Endodermal cell (in vitro differentiated cells): ENCODE results near the gene ARHGAP10. TPM values are rescaled to one million over a fixed set of nuclear protein-coding genes. Genes with fewer than 3 reads are reported as not detected.

Source experiments
- DNase-seq: peaks from one replicate; pipeline ENCODE4 v3.0.0-alpha.2; 2017
- H3K27ac ChIP-seq: 2 replicates; pipeline ENCODE4 v1.5.1; 2013; ENCODE audit warnings: mild to moderate bottlenecking, low read depth, low read length, moderate library complexity
- H3K27me3 ChIP-seq: 2 replicates; pipeline ENCODE4 v1.6.1; 2013; ENCODE audit warnings: mild to moderate bottlenecking, low read length, moderate library complexity; ENCODE audit not compliant: insufficient read depth, control insufficient read depth, poor library complexity, severe bottlenecking
- H3K36me3 ChIP-seq: 2 replicates; pipeline ENCODE4 v1.7.0; 2013; ENCODE audit warnings: mild to moderate bottlenecking, low read length, moderate library complexity; ENCODE audit not compliant: control insufficient read depth, insufficient read depth
- H3K4me1 ChIP-seq: one replicate; pipeline ENCODE4 v1.7.0; 2013; ENCODE audit warnings: low read length; ENCODE audit not compliant: control insufficient read depth, insufficient read depth
- H3K4me3 ChIP-seq: 2 replicates; pipeline ENCODE4 v1.5.1; 2013; ENCODE audit warnings: mild to moderate bottlenecking, low read length, moderate library complexity
- H3K9ac ChIP-seq: 2 replicates; pipeline ENCODE4 v1.6.1; 2013; ENCODE audit warnings: mild to moderate bottlenecking, low read length, moderate library complexity; ENCODE audit not compliant: poor library complexity, severe bottlenecking; ENCODE audit errors: extremely low read depth
- H3K9me3 ChIP-seq: 2 replicates; pipeline ENCODE4 v1.6.1; 2013; ENCODE audit warnings: mild to moderate bottlenecking, low read length, moderate library complexity; ENCODE audit not compliant: control insufficient read depth
- H3K27ac Mint-ChIP-seq: 2 replicates; pipeline ENCODE4 v1.8.0; 2020; ENCODE audit warnings: mixed read lengths
- H3K27me3 Mint-ChIP-seq: 2 replicates; pipeline ENCODE4 v1.8.0; 2021; ENCODE audit warnings: mild to moderate bottlenecking, mixed read lengths; ENCODE audit not compliant: insufficient read depth
- H3K36me3 Mint-ChIP-seq: 2 replicates; pipeline ENCODE4 v1.8.0; 2020; ENCODE audit warnings: low read depth, mixed read lengths
- H3K4me1 Mint-ChIP-seq: 2 replicates; pipeline ENCODE4 v1.8.0; 2020; ENCODE audit warnings: mixed read lengths
- H3K4me3 Mint-ChIP-seq: 2 replicates; pipeline ENCODE4 v1.8.0; 2020; ENCODE audit warnings: mild to moderate bottlenecking, moderate library complexity, mixed read lengths
- H3K9me3 Mint-ChIP-seq: 2 replicates; pipeline ENCODE4 v1.8.0; 2020; ENCODE audit warnings: mild to moderate bottlenecking, mixed read lengths
- CTCF ChIP-seq: fragments of 200-600 bp; sonication (generic); conservative IDR thresholded peaks from 2 replicates; pipeline ENCODE4 v1.5.0; 2021; ENCODE audit warnings: antibody characterized with exemption, mild to moderate bottlenecking
- WGBS, 2 experiments: methylation state at CpG; one replicate each; pipeline versions ENCODE4 v1.1.5 to v1.1.7; 2013; ENCODE audit warnings: missing lambda C conversion rate in 2 of 2, mixed read lengths in 1 of 2; ENCODE audit not compliant: insufficient coverage in 1 of 2, insufficient read length in 1 of 2; 5-methylcytosine and 5-hydroxymethylcytosine counted together
- total RNA-seq, 2 donors: library from RNA; stranded (reverse); fragmentation: NEBNext Ultra II Directional in 1 of 2; extraction: Animal tissue kit (Norgen Biotek cat#: 25700) in 1 of 2; gene quantifications; 2 replicates in 1 of 2; 3 replicates in 1 of 2; pipeline ENCODE4 v1.2.1, GENCODE V29; 2021

Gene ARHGAP10
- total RNA-seq, 2 donors from 2014 or later: 9.1 to 11.8 TPM

- Histone ChIP-seq H3K4me3 (no peak overlapping the region), H3K27me3 (no peaks in the 10 kb centered on the region), H3K9ac (no peak overlapping the region), H3K36me3 (peaks cover 7% of the 10 kb centered on the region), H3K4me1 (peaks cover 10% of the 10 kb centered on the region), H3K27ac (no peak overlapping the region), H3K9me3 (peaks cover under 1% of the 10 kb centered on the region)
- no peak for TF ChIP-seq CTCF
- DNase-seq: peak; percentile 77
- peaks cover 2% of the 10 kb centered on the region for H3K9me3 Mint-ChIP-seq
- H3K27ac Mint-ChIP-seq: peak overlapping the region; percentile 15
- no peak overlapping the region for H3K4me3 Mint-ChIP-seq
- 82 to 88% methylated on average over 9 to 13 of the region's 13 CpGs for WGBS, 2 experiments
- H3K4me1 Mint-ChIP-seq: peaks cover 32% of the 10 kb centered on the region
- H3K36me3 Mint-ChIP-seq: peaks cover 12% of the 10 kb centered on the region
- no peaks in the 10 kb centered on the region for H3K27me3 Mint-ChIP-seq
Observed at GRCh38 chr4:148068065-148068911, 336.4 kb downstream of the ARHGAP10 start.

GRCh38 chr4:148069086-148069894, 337.4 kb downstream of the ARHGAP10 start:
- Mint-ChIP-seq H3K4me3 (no peak overlapping the region), H3K27me3 (no peaks in the 10 kb centered on the region), H3K36me3 (peaks cover 20% of the 10 kb centered on the region), H3K4me1 (peaks cover 32% of the 10 kb centered on the region), H3K27ac (no peak overlapping the region), H3K9me3 (peaks cover 12% of the 10 kb centered on the region)
- Histone ChIP-seq H3K36me3 (peaks cover 7% of the 10 kb centered on the region), H3K9me3 (peaks cover 10% of the 10 kb centered on the region), H3K9ac (no peak overlapping the region), H3K27me3 (no peaks in the 10 kb centered on the region), H3K4me1 (peaks cover 10% of the 10 kb centered on the region), H3K27ac (no peak overlapping the region), H3K4me3 (no peak overlapping the region)
- WGBS, 2 experiments: 93 to 100% methylated on average over 4 to 10 of the region's 11 CpGs
- TF ChIP-seq CTCF: no peak
- no peak for DNase-seq

- Histone ChIP-seq H3K27me3 (no peaks in the 10 kb centered on the region), H3K4me1 (peaks cover 10% of the 10 kb centered on the region), H3K27ac (no peak overlapping the region), H3K4me3 (no peak overlapping the region), H3K9ac (no peak overlapping the region), H3K9me3 (peaks cover 16% of the 10 kb centered on the region), H3K36me3 (peaks cover 7% of the 10 kb centered on the region)
- Mint-ChIP-seq H3K27me3 (no peaks in the 10 kb centered on the region), H3K4me3 (no peak overlapping the region), H3K9me3 (peaks cover 17% of the 10 kb centered on the region), H3K27ac (no peak overlapping the region), H3K36me3 (peaks cover 26% of the 10 kb centered on the region), H3K4me1 (peaks cover 32% of the 10 kb centered on the region)
- no peak for DNase-seq
- 93 to 100% methylated on average over 1 to 3 of the region's 3 CpGs for WGBS, 2 experiments
- TF ChIP-seq CTCF: no peak
Observed at GRCh38 chr4:148069895-148070178, 337.9 kb downstream of the ARHGAP10 start.
